Karpas-422 (cell line): ENCODE data around the gene C11orf68. TPM values are rescaled to one million over a fixed set of nuclear protein-coding genes. Genes with fewer than 3 reads are reported as not detected.

ENCODE experiments used
- DNase-seq: peaks from one replicate; pipeline ENCODE4 v3.0.0-alpha.2; 2015
- H2AFZ ChIP-seq: fragments of 200-600 bp; sonication (generic); 2 replicates; pipeline ENCODE4 v1.6.1; 2014; ENCODE audit warnings: antibody characterized with exemption, low read length, mixed read lengths
- H3K27ac ChIP-seq: fragments of 200-600 bp; sonication (generic); 2 replicates; pipeline ENCODE4 v1.5.1; 2014; ENCODE audit warnings: mild to moderate bottlenecking, low read length, moderate library complexity
- H3K27me3 ChIP-seq: fragments of 200-600 bp; sonication (generic); 2 replicates; pipeline ENCODE4 v1.6.1; 2014; ENCODE audit warnings: low read length, mixed read lengths
- H3K36me3 ChIP-seq: fragments of 200-600 bp; sonication (generic); 2 replicates; pipeline ENCODE4 v1.6.1; 2014; ENCODE audit warnings: low read length, mixed read lengths; ENCODE audit not compliant: insufficient read depth
- H3K4me1 ChIP-seq: fragments of 200-600 bp; sonication (generic); 2 replicates; pipeline ENCODE4 v1.6.1; 2014; ENCODE audit warnings: mild to moderate bottlenecking, low read length, mixed read lengths
- H3K4me2 ChIP-seq: fragments of 200-600 bp; sonication (generic); 2 replicates; pipeline ENCODE4 v1.6.1; 2014; ENCODE audit warnings: low read length, low read depth, mild to moderate bottlenecking; ENCODE audit not compliant: poor library complexity, severe bottlenecking
- H3K4me3 ChIP-seq: fragments of 200-600 bp; sonication (generic); 2 replicates; pipeline ENCODE4 v1.5.1; 2014; ENCODE audit warnings: mild to moderate bottlenecking, antibody characterized with exemption, low read length, mixed read lengths
- H3K79me2 ChIP-seq: fragments of 200-600 bp; sonication (generic); 2 replicates; pipeline ENCODE4 v1.6.1; 2014; ENCODE audit warnings: mild to moderate bottlenecking, low read length, mixed read lengths
- H3K9ac ChIP-seq: fragments of 200-600 bp; sonication (generic); 2 replicates; pipeline ENCODE4 v1.6.0; 2014; ENCODE audit warnings: low read length
- H3K9me2 ChIP-seq: fragments of 200-600 bp; sonication (generic), shearing (Covaris generic); replicated peaks from 2 replicates; pipeline ENCODE4 v1.6.0; 2014; ENCODE audit warnings: mild to moderate bottlenecking, low read length, moderate library complexity; ENCODE audit not compliant: insufficient read depth
- H3K9me3 ChIP-seq: fragments of 300-700, 200-600 bp; sonication (generic); 2 replicates; pipeline ENCODE4 v1.6.1; 2014; ENCODE audit warnings: low read length, mixed read lengths
- H4K20me1 ChIP-seq: fragments of 200-600 bp; sonication (generic); 2 replicates; pipeline ENCODE4 v1.6.1; 2014; ENCODE audit warnings: mild to moderate bottlenecking, antibody characterized with exemption, low read length, low read depth; ENCODE audit not compliant: insufficient read depth
- total RNA-seq: library from RNA; depleted of rRNA; stranded (reverse); fragments of >200 nt; shearing (Covaris generic); gene quantifications from 2 replicates; pipeline ENCODE4 v1.2.3, GENCODE V29; 2014; ENCODE audit warnings: low replicate concordance

Gene C11orf68
- total RNA-seq, 1 experiment from 2014 or later: 11.0 TPM

DNA sequence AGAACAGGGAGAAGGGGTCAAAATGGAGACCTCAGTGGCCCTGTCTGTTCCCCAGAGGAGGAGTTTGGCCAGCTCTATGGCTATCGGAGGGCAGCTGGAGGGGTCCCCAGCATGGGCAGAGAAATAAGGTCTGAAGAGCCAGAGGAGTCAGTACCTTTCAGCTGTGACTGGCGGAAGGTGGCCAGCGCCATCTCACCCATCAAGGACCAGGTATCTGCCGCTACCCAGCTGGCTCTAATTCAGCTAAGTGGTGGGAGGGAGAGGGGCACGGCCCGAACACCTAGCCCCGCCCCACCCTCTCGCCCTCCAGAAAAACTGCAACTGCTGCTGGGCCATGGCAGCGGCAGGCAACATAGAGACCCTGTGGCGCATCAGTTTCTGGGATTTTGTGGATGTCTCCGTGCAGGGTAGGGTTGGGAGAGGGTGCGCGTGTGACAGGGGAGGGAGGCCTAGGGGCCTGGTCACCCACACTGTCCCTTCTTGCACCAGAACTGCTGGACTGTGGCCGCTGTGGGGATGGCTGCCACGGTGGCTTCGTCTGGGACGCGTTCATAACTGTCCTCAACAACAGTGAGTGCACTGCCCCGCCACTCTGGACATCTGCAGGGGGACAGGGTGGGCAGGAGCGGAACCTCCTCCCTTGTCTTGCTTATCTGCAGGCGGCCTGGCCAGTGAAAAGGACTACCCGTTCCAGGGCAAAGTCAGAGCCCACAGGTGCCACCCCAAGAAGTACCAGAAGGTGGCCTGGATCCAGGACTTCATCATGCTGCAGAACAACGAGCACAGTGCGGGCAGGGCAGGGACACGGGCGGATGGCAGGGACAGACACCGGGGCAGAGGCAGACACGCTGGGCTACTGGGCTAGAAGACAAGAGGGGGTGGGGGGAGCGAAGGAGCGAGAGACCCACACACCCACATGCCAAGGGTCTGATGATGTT, 36.5 kb downstream of the C11orf68 start:
- Histone ChIP-seq H3K4me1 (peaks cover 27% of the 10 kb centered on the region), H4K20me1 (no peaks in the 10 kb centered on the region; the same call in 1 of the 2 replicates), H3K4me2 (no peak overlapping the region), H3K9me2 (no peaks in the 10 kb centered on the region), H3K9me3 (no peaks in the 10 kb centered on the region), H3K36me3 (peaks cover 25% of the 10 kb centered on the region), H2AFZ (no peak overlapping the region), H3K27ac (no peak overlapping the region), H3K4me3 (no peak overlapping the region), H3K9ac (no peak overlapping the region), H3K79me2 (peaks cover 13% of the 10 kb centered on the region), H3K27me3 (no peaks in the 10 kb centered on the region)
- no peak for DNase-seq

- H3K9me3 ChIP-seq: no peaks in the 10 kb centered on the region
- H3K4me3 ChIP-seq: no peak overlapping the region
- H3K9me2 ChIP-seq: no peaks in the 10 kb centered on the region
- H4K20me1 ChIP-seq: no peaks in the 10 kb centered on the region; the same call in 1 of the 2 replicates
- H3K4me1 ChIP-seq: peaks cover 14% of the 10 kb centered on the region
- no peak overlapping the region for H3K4me2 ChIP-seq
- no peak overlapping the region for H2AFZ ChIP-seq
- no peaks in the 10 kb centered on the region for H3K27me3 ChIP-seq
- no peak overlapping the region for H3K9ac ChIP-seq
- DNase-seq: no peak
- H3K27ac ChIP-seq: no peak overlapping the region
- H3K36me3 ChIP-seq: peaks cover 19% of the 10 kb centered on the region
- no peaks in the 10 kb centered on the region for H3K79me2 ChIP-seq
These were observed 37.9 kb downstream of the C11orf68 start for GRCh38 chr11:65880844-65881421.

- Histone ChIP-seq H3K9ac (no peak overlapping the region), H3K4me1 (peaks cover 7% of the 10 kb centered on the region), H3K9me2 (no peaks in the 10 kb centered on the region), H3K4me2 (no peak overlapping the region), H3K9me3 (no peaks in the 10 kb centered on the region), H2AFZ (no peak overlapping the region), H3K79me2 (no peaks in the 10 kb centered on the region), H3K27ac (no peak overlapping the region), H4K20me1 (no peaks in the 10 kb centered on the region; the same call in 1 of the 2 replicates), H3K4me3 (no peak overlapping the region), H3K36me3 (peaks cover 15% of the 10 kb centered on the region), H3K27me3 (no peaks in the 10 kb centered on the region)
- DNase-seq: no peak
These were observed 38.8 kb downstream of the C11orf68 start for GRCh38 chr11:65880027-65880426.

DNA sequence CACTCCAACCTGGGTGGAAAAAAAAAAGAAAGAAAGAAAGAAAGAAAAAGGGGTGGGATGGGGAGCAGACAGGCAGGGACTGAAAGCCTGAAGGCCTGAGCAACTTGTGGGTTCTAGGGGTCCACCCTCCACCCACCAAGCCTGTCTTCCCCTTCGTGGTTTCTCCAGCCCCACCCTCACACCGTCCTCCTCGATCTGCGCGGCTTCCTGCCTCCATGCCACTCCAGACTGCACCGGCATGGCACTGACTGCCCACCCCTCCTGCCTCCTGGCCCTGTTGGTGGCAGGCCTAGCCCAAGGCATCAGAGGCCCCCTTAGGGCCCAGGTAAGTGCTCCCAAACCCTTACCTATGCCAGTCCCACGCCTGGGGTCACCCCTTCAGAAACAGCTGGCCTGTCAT, 39.2 kb downstream of the C11orf68 start, which contains the start of gene CTSW:
TSS of gene CTSW (plus strand) at position 221 of the 400 bp plus-strand sequence. CDS start at position 239, 18 bp downstream.
- no peaks in the 10 kb centered on the region for H3K9me2 ChIP-seq
- H3K4me2 ChIP-seq: no peak within 1 kb of the TSS
- no peak within 1 kb of the TSS for H3K4me3 ChIP-seq
- H2AFZ ChIP-seq: no peak within 1 kb of the TSS
- no peak for DNase-seq
- H3K27me3 ChIP-seq: no peaks in the 10 kb centered on the region
- H3K36me3 ChIP-seq: peaks cover 15% of the 10 kb centered on the region
- peaks cover 3% of the 10 kb centered on the region; the same call in 1 of the 2 replicates for H3K4me1 ChIP-seq
- H3K79me2 ChIP-seq: no peaks in the 10 kb centered on the region
- H4K20me1 ChIP-seq: no peaks in the 10 kb centered on the region; the same call in 1 of the 2 replicates
- no peaks in the 10 kb centered on the region for H3K9me3 ChIP-seq
- no peak within 1 kb of the TSS for H3K27ac ChIP-seq
- H3K9ac ChIP-seq: no peak within 1 kb of the TSS

GRCh38 chr11:65873318-65874156, 45.3 kb downstream of the C11orf68 start:
- Histone ChIP-seq H3K4me3 (peak overlapping the region; percentile 63; the same call in 1 of the 2 replicates), H3K4me1 (peaks cover 15% of the 10 kb centered on the region), H3K9me2 (no peaks in the 10 kb centered on the region), H3K9me3 (no peaks in the 10 kb centered on the region), H2AFZ (peak overlapping the region; percentile 98), H4K20me1 (peaks cover 2% of the 10 kb centered on the region; the same call in 1 of the 2 replicates), H3K27ac (no peak overlapping the region), H3K27me3 (no peaks in the 10 kb centered on the region), H3K36me3 (no peaks in the 10 kb centered on the region), H3K9ac (peak overlapping the region; percentile 79), H3K79me2 (no peaks in the 10 kb centered on the region), H3K4me2 (peak overlapping the region; percentile 90)
- DNase-seq: peak; percentile 97

GRCh38 chr11:65872586-65873317, 46.1 kb downstream of the C11orf68 start, which contains the start of gene EFEMP2:
TSS of gene EFEMP2 (minus strand) at chr11:65872800. CDS start at chr11:65872354, 446 bp downstream.
- H3K9me2 ChIP-seq: no peaks in the 10 kb centered on the region
- no peaks in the 10 kb centered on the region for H3K79me2 ChIP-seq
- H2AFZ ChIP-seq: peak within 1 kb of the TSS; percentile 98
- H3K4me2 ChIP-seq: peak within 1 kb of the TSS; percentile 90
- DNase-seq: no peak
- peak within 1 kb of the TSS; percentile 79 for H3K9ac ChIP-seq
- H3K4me1 ChIP-seq: peaks cover 15% of the 10 kb centered on the region
- H4K20me1 ChIP-seq: peaks cover 10% of the 10 kb centered on the region
- H3K27me3 ChIP-seq: no peaks in the 10 kb centered on the region
- H3K9me3 ChIP-seq: no peaks in the 10 kb centered on the region
- no peak within 1 kb of the TSS for H3K27ac ChIP-seq
- no peaks in the 10 kb centered on the region for H3K36me3 ChIP-seq
- H3K4me3 ChIP-seq: peak within 1 kb of the TSS; percentile 63; the same call in 1 of the 2 replicates

GRCh38 chr11:65871811-65872548, 46.9 kb downstream of the C11orf68 start:
- Histone ChIP-seq H3K27me3 (no peaks in the 10 kb centered on the region), H3K4me1 (peaks cover 18% of the 10 kb centered on the region), H3K27ac (no peak overlapping the region), H4K20me1 (peaks cover 16% of the 10 kb centered on the region), H3K4me3 (no peak overlapping the region), H3K4me2 (no peak overlapping the region), H3K36me3 (no peaks in the 10 kb centered on the region; the same call in 1 of the 2 replicates), H3K9ac (no peak overlapping the region), H3K9me3 (no peaks in the 10 kb centered on the region), H2AFZ (no peak overlapping the region), H3K79me2 (no peaks in the 10 kb centered on the region), H3K9me2 (no peaks in the 10 kb centered on the region)
- DNase-seq: no peak
